HEK293 (cell line): ENCODE measurements around the gene BMPR2.

ENCODE experiments used
- GLIS1 ChIP-seq: fragments of 450-650 bp; formaldehyde crosslinking; IDR thresholded peaks from 2 replicates; pipeline ENCODE4 v1.5.1; 2016; ENCODE audit warnings: missing biosample characterization, missing genetic modification characterization
- MYNN ChIP-seq: fragments of 450-650 bp; formaldehyde crosslinking; IDR thresholded peaks from 2 replicates; pipeline ENCODE4 v1.5.1; 2016; ENCODE audit warnings: missing biosample characterization, missing genetic modification characterization, borderline replicate concordance
- YY2 ChIP-seq: fragments of 450-650 bp; formaldehyde crosslinking; IDR thresholded peaks from 2 replicates; pipeline ENCODE4 v1.5.1; 2016; ENCODE audit warnings: missing biosample characterization, missing genetic modification characterization
- ZBTB17 ChIP-seq: fragments of 450-650 bp; formaldehyde crosslinking; IDR thresholded peaks from 2 replicates; pipeline ENCODE4 v1.5.1; 2016; ENCODE audit warnings: missing biosample characterization, missing genetic modification characterization
- ZBTB20 ChIP-seq: fragments of 450-650 bp; formaldehyde crosslinking; IDR thresholded peaks from 2 replicates; pipeline ENCODE4 v1.5.1; 2016; ENCODE audit warnings: missing biosample characterization, missing genetic modification characterization
- ZBTB7A ChIP-seq: fragments of 450-650 bp; formaldehyde crosslinking; IDR thresholded peaks from 2 replicates; pipeline ENCODE4 v1.5.1; 2016; ENCODE audit warnings: low read depth, missing biosample characterization, missing genetic modification characterization
- ZFHX2 ChIP-seq: fragments of 450-650 bp; formaldehyde crosslinking; conservative IDR thresholded peaks from 2 replicates; pipeline ENCODE4 v1.5.1; 2016; ENCODE audit warnings: missing biosample characterization, missing genetic modification characterization
- ZNF19 ChIP-seq: fragments of 450-650 bp; formaldehyde crosslinking; IDR thresholded peaks from 2 replicates; pipeline ENCODE4; 2016; ENCODE audit warnings: missing biosample characterization, missing genetic modification characterization, low read depth
- ZNF221 ChIP-seq: fragments of 450-650 bp; formaldehyde crosslinking; IDR thresholded peaks from 2 replicates; pipeline ENCODE4 v1.5.1; 2017; ENCODE audit warnings: missing biosample characterization, missing genetic modification characterization, borderline replicate concordance
- ZNF302 ChIP-seq: fragments of 450-650 bp; formaldehyde crosslinking; IDR thresholded peaks from 2 replicates; pipeline ENCODE4 v1.5.1; 2016; ENCODE audit warnings: missing biosample characterization, missing genetic modification characterization, low read depth
- ZNF335 ChIP-seq: fragments of 450-650 bp; formaldehyde crosslinking; conservative IDR thresholded peaks from 2 replicates; pipeline ENCODE4 v1.5.1; 2016; ENCODE audit warnings: missing biosample characterization, missing genetic modification characterization
- ZNF416 ChIP-seq: fragments of 450-650 bp; formaldehyde crosslinking; IDR thresholded peaks from 2 replicates; pipeline ENCODE4 v1.5.1; 2016; ENCODE audit warnings: missing biosample characterization, missing genetic modification characterization
- ZNF514 ChIP-seq: fragments of 450-650 bp; formaldehyde crosslinking; IDR thresholded peaks from 2 replicates; pipeline ENCODE4 v1.5.1; 2016; ENCODE audit warnings: missing biosample characterization, missing genetic modification characterization
- ZNF548 ChIP-seq: fragments of 450-650 bp; formaldehyde crosslinking; IDR thresholded peaks from 2 replicates; pipeline ENCODE4 v1.5.1; 2016; ENCODE audit warnings: missing biosample characterization, missing genetic modification characterization
- ZNF549 ChIP-seq: fragments of 450-650 bp; IDR thresholded peaks from 2 replicates; pipeline ENCODE4 v1.5.1; 2018; ENCODE audit warnings: missing biosample characterization, missing genetic modification characterization, mild to moderate bottlenecking, inconsistent platforms, moderate library complexity
- ZNF561 ChIP-seq: fragments of 450-650 bp; IDR thresholded peaks from 2 replicates; pipeline ENCODE4 v1.5.1; 2018; ENCODE audit warnings: missing biosample characterization, missing genetic modification characterization, borderline replicate concordance
- ZNF571 ChIP-seq: fragments of 450-650 bp; formaldehyde crosslinking; IDR thresholded peaks from 2 replicates; pipeline ENCODE4 v1.5.0; 2017; ENCODE audit warnings: missing biosample characterization, missing genetic modification characterization
- ZNF600 ChIP-seq: fragments of 450-650 bp; formaldehyde crosslinking; IDR thresholded peaks from 2 replicates; pipeline ENCODE4 v1.5.1; 2016; ENCODE audit warnings: missing biosample characterization, missing genetic modification characterization
- ZNF701 ChIP-seq: fragments of 450-650 bp; formaldehyde crosslinking; IDR thresholded peaks from 2 replicates; pipeline ENCODE4 v1.5.1; 2016; ENCODE audit warnings: missing biosample characterization, missing genetic modification characterization
- ZXDB ChIP-seq: fragments of 450-650 bp; formaldehyde crosslinking; IDR thresholded peaks from 2 replicates; pipeline ENCODE4 v1.5.1; 2016; ENCODE audit warnings: missing biosample characterization, missing genetic modification characterization
- TF ChIP-seq, protein P1 (sequence below): fragments of 450-650 bp; IDR thresholded peaks from 2 replicates; pipeline ENCODE4 v1.5.1; 2018; ENCODE audit warnings: missing biosample characterization, missing genetic modification characterization
- TF ChIP-seq, protein P2 (sequence below): fragments of 450-650 bp; IDR thresholded peaks from 2 replicates; pipeline ENCODE4 v1.5.1; 2018; ENCODE audit warnings: missing biosample characterization, mild to moderate bottlenecking, missing genetic modification characterization
- TF ChIP-seq, protein P3 (sequence below): fragments of 450-650 bp; formaldehyde crosslinking; IDR thresholded peaks from 2 replicates; pipeline ENCODE4 v1.5.1; 2016; ENCODE audit warnings: missing biosample characterization, missing genetic modification characterization
- TF ChIP-seq, protein P4 (sequence below): fragments of 450-650 bp; formaldehyde crosslinking; IDR thresholded peaks from 2 replicates; pipeline ENCODE4 v1.5.1; 2016; ENCODE audit warnings: missing biosample characterization, missing genetic modification characterization
- TF ChIP-seq, protein P5 (sequence below): fragments of 450-650 bp; formaldehyde crosslinking; IDR thresholded peaks from 2 replicates; pipeline ENCODE4 v1.5.1; 2016; ENCODE audit warnings: missing biosample characterization, missing genetic modification characterization
- TF ChIP-seq, protein P6 (sequence below): fragments of 450-650 bp; formaldehyde crosslinking; IDR thresholded peaks from 2 replicates; pipeline ENCODE4 v1.5.1; 2017; ENCODE audit warnings: missing biosample characterization, missing genetic modification characterization

Gene BMPR2

DNA sequence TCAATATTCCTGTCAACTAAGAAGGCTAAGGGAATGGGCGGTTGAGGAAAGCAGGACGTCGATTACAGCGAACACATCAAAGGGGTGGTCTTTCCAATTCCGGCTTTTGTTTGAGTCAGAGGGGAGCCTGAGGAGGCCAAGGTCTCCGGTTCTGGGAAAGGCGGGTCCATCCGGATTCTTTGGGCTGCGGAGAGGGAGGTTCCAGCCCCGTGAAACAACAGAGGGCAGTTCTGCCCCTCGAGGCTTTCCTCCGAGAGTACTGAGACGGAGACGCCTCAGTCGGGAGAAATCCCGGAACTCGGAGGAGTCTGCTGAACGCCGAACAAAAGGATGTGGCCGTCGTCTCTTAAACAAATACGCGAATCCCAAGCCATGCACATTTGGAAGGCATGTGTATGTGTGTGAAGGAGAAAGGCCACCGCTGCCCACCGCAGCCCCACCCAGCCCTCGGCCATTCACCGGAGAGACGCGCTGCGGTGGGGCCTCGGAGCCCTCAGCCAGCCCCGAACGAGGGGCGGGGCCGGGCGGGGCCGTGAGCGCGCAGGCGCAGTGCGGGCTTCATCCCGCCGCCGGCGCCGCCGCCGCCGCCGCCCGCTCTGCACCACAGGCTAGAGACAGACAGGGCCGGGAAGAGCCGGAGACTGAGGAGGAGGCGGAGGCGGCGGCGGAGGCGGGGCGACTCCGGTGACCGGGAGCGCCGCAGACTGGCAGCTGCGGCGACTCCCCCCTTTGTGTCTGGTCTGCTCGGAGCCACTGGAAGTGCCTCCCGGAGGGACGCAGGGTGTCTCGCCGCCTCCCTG is at the start of gene BMPR2 (continued):
- TF ChIP-seq, protein P1, sequence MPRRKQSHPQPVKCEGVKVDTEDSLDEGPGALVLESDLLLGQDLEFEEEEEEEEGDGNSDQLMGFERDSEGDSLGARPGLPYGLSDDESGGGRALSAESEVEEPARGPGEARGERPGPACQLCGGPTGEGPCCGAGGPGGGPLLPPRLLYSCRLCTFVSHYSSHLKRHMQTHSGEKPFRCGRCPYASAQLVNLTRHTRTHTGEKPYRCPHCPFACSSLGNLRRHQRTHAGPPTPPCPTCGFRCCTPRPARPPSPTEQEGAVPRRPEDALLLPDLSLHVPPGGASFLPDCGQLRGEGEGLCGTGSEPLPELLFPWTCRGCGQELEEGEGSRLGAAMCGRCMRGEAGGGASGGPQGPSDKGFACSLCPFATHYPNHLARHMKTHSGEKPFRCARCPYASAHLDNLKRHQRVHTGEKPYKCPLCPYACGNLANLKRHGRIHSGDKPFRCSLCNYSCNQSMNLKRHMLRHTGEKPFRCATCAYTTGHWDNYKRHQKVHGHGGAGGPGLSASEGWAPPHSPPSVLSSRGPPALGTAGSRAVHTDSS (tag by site-specific recombination): no peak
- TF ChIP-seq GLIS1 (tag by site-specific recombination) (peak; percentile 11; the same call in 1 of the 2 replicates), ZNF221 (no peak), ZBTB7A (tag by site-specific recombination) (no peak), ZNF600 (tag by site-specific recombination) (peak; percentile 61), ZNF571 (tag by site-specific recombination) (no peak), YY2 (tag by site-specific recombination) (no peak), ZBTB20 (tag by site-specific recombination) (peak; percentile 60; the same call in 1 of the 2 replicates), ZNF549 (tag by site-specific recombination) (no peak), MYNN (tag by site-specific recombination) (peak; percentile 1; the same call in 1 of the 2 replicates), ZNF548 (tag by site-specific recombination) (no peak), ZNF335 (tag by site-specific recombination) (peak; percentile 93), ZXDB (tag by site-specific recombination) (no peak; the same call in 1 of the 2 replicates), ZNF701 (tag by site-specific recombination) (no peak), ZNF19 (tag by site-specific recombination) (no peak), ZNF561 (tag by site-specific recombination) (no peak; the same call in none of the 2 replicates), ZNF416 (tag by site-specific recombination) (no peak), ZBTB17 (peak; percentile 40), ZNF514 (tag by site-specific recombination) (no peak), ZNF302 (tag by site-specific recombination) (no peak), ZFHX2 (tag by site-specific recombination) (peak; percentile 53; the same call in 1 of the 2 replicates)
- TF ChIP-seq, protein P2, sequence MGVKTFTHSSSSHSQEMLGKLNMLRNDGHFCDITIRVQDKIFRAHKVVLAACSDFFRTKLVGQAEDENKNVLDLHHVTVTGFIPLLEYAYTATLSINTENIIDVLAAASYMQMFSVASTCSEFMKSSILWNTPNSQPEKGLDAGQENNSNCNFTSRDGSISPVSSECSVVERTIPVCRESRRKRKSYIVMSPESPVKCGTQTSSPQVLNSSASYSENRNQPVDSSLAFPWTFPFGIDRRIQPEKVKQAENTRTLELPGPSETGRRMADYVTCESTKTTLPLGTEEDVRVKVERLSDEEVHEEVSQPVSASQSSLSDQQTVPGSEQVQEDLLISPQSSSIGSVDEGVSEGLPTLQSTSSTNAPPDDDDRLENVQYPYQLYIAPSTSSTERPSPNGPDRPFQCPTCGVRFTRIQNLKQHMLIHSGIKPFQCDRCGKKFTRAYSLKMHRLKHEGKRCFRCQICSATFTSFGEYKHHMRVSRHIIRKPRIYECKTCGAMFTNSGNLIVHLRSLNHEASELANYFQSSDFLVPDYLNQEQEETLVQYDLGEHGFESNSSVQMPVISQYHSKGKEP (tag by site-specific recombination): 0 out of 2 replicates have a peak, but pooled peaks have one; percentile 13
- TF ChIP-seq, protein P3, sequence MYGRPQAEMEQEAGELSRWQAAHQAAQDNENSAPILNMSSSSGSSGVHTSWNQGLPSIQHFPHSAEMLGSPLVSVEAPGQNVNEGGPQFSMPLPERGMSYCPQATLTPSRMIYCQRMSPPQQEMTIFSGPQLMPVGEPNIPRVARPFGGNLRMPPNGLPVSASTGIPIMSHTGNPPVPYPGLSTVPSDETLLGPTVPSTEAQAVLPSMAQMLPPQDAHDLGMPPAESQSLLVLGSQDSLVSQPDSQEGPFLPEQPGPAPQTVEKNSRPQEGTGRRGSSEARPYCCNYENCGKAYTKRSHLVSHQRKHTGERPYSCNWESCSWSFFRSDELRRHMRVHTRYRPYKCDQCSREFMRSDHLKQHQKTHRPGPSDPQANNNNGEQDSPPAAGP (tag by site-specific recombination): 0 out of 2 replicates have a peak, but pooled peaks have one; percentile 45
- TF ChIP-seq, protein P4, sequence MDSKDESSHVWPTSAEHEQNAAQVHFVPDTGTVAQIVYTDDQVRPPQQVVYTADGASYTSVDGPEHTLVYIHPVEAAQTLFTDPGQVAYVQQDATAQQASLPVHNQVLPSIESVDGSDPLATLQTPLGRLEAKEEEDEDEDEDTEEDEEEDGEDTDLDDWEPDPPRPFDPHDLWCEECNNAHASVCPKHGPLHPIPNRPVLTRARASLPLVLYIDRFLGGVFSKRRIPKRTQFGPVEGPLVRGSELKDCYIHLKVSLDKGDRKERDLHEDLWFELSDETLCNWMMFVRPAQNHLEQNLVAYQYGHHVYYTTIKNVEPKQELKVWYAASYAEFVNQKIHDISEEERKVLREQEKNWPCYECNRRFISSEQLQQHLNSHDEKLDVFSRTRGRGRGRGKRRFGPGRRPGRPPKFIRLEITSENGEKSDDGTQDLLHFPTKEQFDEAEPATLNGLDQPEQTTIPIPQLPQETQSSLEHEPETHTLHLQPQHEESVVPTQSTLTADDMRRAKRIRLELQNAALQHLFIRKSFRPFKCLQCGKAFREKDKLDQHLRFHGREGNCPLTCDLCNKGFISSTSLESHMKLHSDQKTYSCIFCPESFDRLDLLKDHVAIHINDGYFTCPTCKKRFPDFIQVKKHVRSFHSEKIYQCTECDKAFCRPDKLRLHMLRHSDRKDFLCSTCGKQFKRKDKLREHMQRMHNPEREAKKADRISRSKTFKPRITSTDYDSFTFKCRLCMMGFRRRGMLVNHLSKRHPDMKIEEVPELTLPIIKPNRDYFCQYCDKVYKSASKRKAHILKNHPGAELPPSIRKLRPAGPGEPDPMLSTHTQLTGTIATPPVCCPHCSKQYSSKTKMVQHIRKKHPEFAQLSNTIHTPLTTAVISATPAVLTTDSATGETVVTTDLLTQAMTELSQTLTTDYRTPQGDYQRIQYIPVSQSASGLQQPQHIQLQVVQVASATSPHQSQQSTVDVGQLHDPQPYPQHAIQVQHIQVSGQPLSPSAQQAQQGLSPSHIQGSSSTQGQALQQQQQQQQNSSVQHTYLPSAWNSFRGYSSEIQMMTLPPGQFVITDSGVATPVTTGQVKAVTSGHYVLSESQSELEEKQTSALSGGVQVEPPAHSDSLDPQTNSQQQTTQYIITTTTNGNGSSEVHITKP: peak; percentile 58
- TF ChIP-seq, protein P5, sequence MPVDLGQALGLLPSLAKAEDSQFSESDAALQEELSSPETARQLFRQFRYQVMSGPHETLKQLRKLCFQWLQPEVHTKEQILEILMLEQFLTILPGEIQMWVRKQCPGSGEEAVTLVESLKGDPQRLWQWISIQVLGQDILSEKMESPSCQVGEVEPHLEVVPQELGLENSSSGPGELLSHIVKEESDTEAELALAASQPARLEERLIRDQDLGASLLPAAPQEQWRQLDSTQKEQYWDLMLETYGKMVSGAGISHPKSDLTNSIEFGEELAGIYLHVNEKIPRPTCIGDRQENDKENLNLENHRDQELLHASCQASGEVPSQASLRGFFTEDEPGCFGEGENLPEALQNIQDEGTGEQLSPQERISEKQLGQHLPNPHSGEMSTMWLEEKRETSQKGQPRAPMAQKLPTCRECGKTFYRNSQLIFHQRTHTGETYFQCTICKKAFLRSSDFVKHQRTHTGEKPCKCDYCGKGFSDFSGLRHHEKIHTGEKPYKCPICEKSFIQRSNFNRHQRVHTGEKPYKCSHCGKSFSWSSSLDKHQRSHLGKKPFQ: no peak
- TF ChIP-seq, protein P6, sequence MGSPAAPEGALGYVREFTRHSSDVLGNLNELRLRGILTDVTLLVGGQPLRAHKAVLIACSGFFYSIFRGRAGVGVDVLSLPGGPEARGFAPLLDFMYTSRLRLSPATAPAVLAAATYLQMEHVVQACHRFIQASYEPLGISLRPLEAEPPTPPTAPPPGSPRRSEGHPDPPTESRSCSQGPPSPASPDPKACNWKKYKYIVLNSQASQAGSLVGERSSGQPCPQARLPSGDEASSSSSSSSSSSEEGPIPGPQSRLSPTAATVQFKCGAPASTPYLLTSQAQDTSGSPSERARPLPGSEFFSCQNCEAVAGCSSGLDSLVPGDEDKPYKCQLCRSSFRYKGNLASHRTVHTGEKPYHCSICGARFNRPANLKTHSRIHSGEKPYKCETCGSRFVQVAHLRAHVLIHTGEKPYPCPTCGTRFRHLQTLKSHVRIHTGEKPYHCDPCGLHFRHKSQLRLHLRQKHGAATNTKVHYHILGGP (tag by site-specific recombination): no peak
